H1 (cell line): ENCODE data around the gene BMERB1. TPM values are rescaled to one million over a fixed set of nuclear protein-coding genes. Genes with fewer than 3 reads are reported as not detected.
A peak's percentile ranks its signal among the peaks of the same experiment; 100 is the strongest.

Experiments
- CTCF ChIA-PET: fragments of 300-600 bp; sonication (Branson Sonifier 250); formaldehyde crosslinking; loops from one replicate; lab custom pipeline; 2021; ENCODE audit not compliant: partially characterized antibody; lab: Charles Lee
- POLR2A ChIA-PET: fragments of 300-600 bp; sonication (Branson Sonifier 250); formaldehyde crosslinking; loops from one replicate; lab custom pipeline; 2021; ENCODE audit warnings: inconsistent platforms; ENCODE audit not compliant: partially characterized antibody; lab: Charles Lee
- DNase-seq, 2 experiments: peaks; one replicate each; pipeline versions ENCODE4 v3.0.0 to v3.0.0-alpha.2; 2010 to 2022; ENCODE audit warnings: low spot score in 2 of 2, low read depth in 1 of 2, mixed read lengths in 1 of 2
- FAIRE-seq: peaks from 2 replicates; lab custom pipeline; 2011; peaks lifted over from hg19 to GRCh38; lab: Jason Lieb, UNC
- H2AFZ ChIP-seq: 2 replicates; pipeline ENCODE4 v1.8.1; 2012; ENCODE audit warnings: low read length, inconsistent platforms
- H2AK5ac ChIP-seq: 2 replicates; pipeline ENCODE4 v1.6.1; 2013; ENCODE audit warnings: low read depth, low read length
- H2BK120ac ChIP-seq: replicated peaks from 2 replicates; pipeline ENCODE3; 2013; ENCODE audit warnings: low read depth, low read length, inconsistent platforms
- H2BK12ac ChIP-seq: 2 replicates; pipeline ENCODE4 v1.6.1; 2013; ENCODE audit warnings: low read depth, low read length
- H2BK15ac ChIP-seq: 2 replicates; pipeline ENCODE4 v1.6.1; 2013; ENCODE audit warnings: low read length
- H2BK20ac ChIP-seq: 2 replicates; pipeline ENCODE4 v1.6.1; 2013; ENCODE audit warnings: low read length
- H2BK5ac ChIP-seq: 2 replicates; pipeline ENCODE4 v1.6.1; 2013; ENCODE audit warnings: low read depth, low read length
- H3K14ac ChIP-seq: 2 replicates; pipeline ENCODE4 v1.6.1; 2013; ENCODE audit warnings: inconsistent platforms; ENCODE audit not compliant: insufficient read length
- H3K18ac ChIP-seq: 2 replicates; pipeline ENCODE4 v1.6.1; 2013; ENCODE audit warnings: low read length; ENCODE audit errors: extremely low read depth
- H3K23ac ChIP-seq: 2 replicates; pipeline ENCODE4 v1.6.1; 2013; ENCODE audit warnings: inconsistent platforms; ENCODE audit not compliant: insufficient read length
- H3K23me2 ChIP-seq: 2 replicates; pipeline ENCODE4 v1.6.1; 2013; ENCODE audit warnings: low read depth, low read length
- H3K27ac ChIP-seq: 2 replicates; pipeline ENCODE4 v1.6.1; 2011; ENCODE audit warnings: low read depth, low read length, inconsistent platforms
- H3K27me3 ChIP-seq, 4 experiments: replicated peaks in 1 of 4; 1 replicate in 1 of 4; 2 replicates in 3 of 4; pipeline versions ENCODE4 v1.6.1 to v1.8.1; 2011 to 2013; ENCODE audit warnings: low read length in 3 of 4, mild to moderate bottlenecking in 3 of 4, inconsistent platforms in 2 of 4, mixed read lengths in 2 of 4, moderate library complexity in 1 of 4; ENCODE audit not compliant: control insufficient read depth in 3 of 4, insufficient read depth in 3 of 4; ENCODE audit errors: extremely low read depth in 1 of 4
- H3K36me3 ChIP-seq, 4 experiments: 2 replicates each; pipeline versions ENCODE4 v1.6.1 to v1.8.1; 2011 to 2013; ENCODE audit warnings: mild to moderate bottlenecking in 4 of 4, low read length in 3 of 4, moderate library complexity in 2 of 4, control low read depth in 1 of 4, inconsistent platforms in 1 of 4; ENCODE audit not compliant: insufficient read depth in 4 of 4, control insufficient read depth in 2 of 4
- H3K4ac ChIP-seq: replicated peaks from 2 replicates; pipeline ENCODE3; 2013; ENCODE audit warnings: low read length, low read depth, mixed read lengths, inconsistent platforms; ENCODE audit not compliant: insufficient read length
- H3K4me1 ChIP-seq, 4 experiments: replicated peaks in 1 of 4; 1 replicate in 1 of 4; 2 replicates in 3 of 4; pipeline versions ENCODE4 v1.6.1 to v1.8.1; 2011 to 2013; ENCODE audit warnings: low read length in 3 of 4, inconsistent platforms in 2 of 4, mixed read lengths in 1 of 4; ENCODE audit not compliant: insufficient read depth in 4 of 4, control insufficient read depth in 3 of 4
- H3K4me2 ChIP-seq, 2 experiments: 2 replicates each; pipeline versions ENCODE4 v1.6.1 to v1.8.1; 2011 to 2013; ENCODE audit warnings: low read depth in 2 of 2, low read length in 2 of 2, control low read depth in 1 of 2, inconsistent platforms in 1 of 2, mild to moderate bottlenecking in 1 of 2; ENCODE audit not compliant: insufficient read depth in 1 of 2
- H3K4me3 ChIP-seq, 4 experiments: fragments of 200-600, 300-600 bp in 1 of 4; sonication (generic), shearing (Covaris generic), sonication (Bioruptor Twin) in 1 of 4; 2 replicates each; pipeline versions ENCODE4 v1.5.1 to v1.8.1; 2011 to 2016; ENCODE audit warnings: low read length in 4 of 4, low read depth in 3 of 4, control low read depth in 2 of 4, inconsistent platforms in 2 of 4, mild to moderate bottlenecking in 2 of 4, mixed read lengths in 1 of 4, moderate library complexity in 1 of 4; ENCODE audit not compliant: insufficient read depth in 2 of 4; ENCODE audit errors: extremely low read depth in 1 of 4
- H3K56ac ChIP-seq: replicated peaks from 2 replicates; pipeline ENCODE3; 2013; ENCODE audit warnings: low read depth, mild to moderate bottlenecking, mixed read lengths, low read length, inconsistent platforms; ENCODE audit not compliant: insufficient read length
- H3K79me1 ChIP-seq: 2 replicates; pipeline ENCODE4 v1.6.1; 2013; ENCODE audit warnings: low read depth, low read length, control low read depth
- H3K79me2 ChIP-seq, 2 experiments: 2 replicates each; pipeline versions ENCODE4 v1.6.1 to v1.8.1; 2012 to 2013; ENCODE audit warnings: low read length in 2 of 2, mild to moderate bottlenecking in 2 of 2, inconsistent platforms in 1 of 2; ENCODE audit not compliant: insufficient read depth in 2 of 2, control insufficient read depth in 1 of 2
- H3K9ac ChIP-seq, 4 experiments: replicated peaks in 1 of 4; 1 replicate in 1 of 4; 2 replicates in 3 of 4; pipeline versions ENCODE4 v1.6.1 to v1.8.1; 2011 to 2013; ENCODE audit warnings: low read depth in 3 of 4, low read length in 3 of 4, control low read depth in 2 of 4, mild to moderate bottlenecking in 2 of 4, moderate library complexity in 2 of 4, inconsistent platforms in 1 of 4; ENCODE audit errors: extremely low read depth in 1 of 4
- H3K9me3 ChIP-seq, 2 experiments: 2 replicates each; pipeline versions ENCODE4 v1.6.1 to v1.8.1; 2012 to 2013; ENCODE audit warnings: mild to moderate bottlenecking in 2 of 2, moderate library complexity in 2 of 2, control low read depth in 1 of 2, inconsistent platforms in 1 of 2, low read depth in 1 of 2, low read length in 1 of 2, mixed read lengths in 1 of 2; ENCODE audit not compliant: insufficient read depth in 2 of 2
- H4K20me1 ChIP-seq, 2 experiments: replicated peaks in 1 of 2; 2 replicates each; pipeline versions ENCODE3 to v1.8.1; 2011 to 2013; ENCODE audit warnings: inconsistent platforms in 2 of 2, low read length in 2 of 2, mild to moderate bottlenecking in 1 of 2; ENCODE audit not compliant: insufficient read depth in 2 of 2, control insufficient read depth in 1 of 2
- H4K5ac ChIP-seq: 2 replicates; pipeline ENCODE4 v1.6.1; 2013; ENCODE audit warnings: low read length, low read depth, mixed read lengths, inconsistent platforms; ENCODE audit not compliant: insufficient read length
- H4K8ac ChIP-seq: 2 replicates; pipeline ENCODE4 v1.8.0; 2013; ENCODE audit warnings: mild to moderate bottlenecking, moderate library complexity, low read length, inconsistent platforms; ENCODE audit not compliant: insufficient read depth; ENCODE audit errors: extremely low read depth
- H4K91ac ChIP-seq: replicated peaks from 2 replicates; pipeline ENCODE3; 2013; ENCODE audit warnings: low read length, mixed read lengths, inconsistent platforms; ENCODE audit not compliant: insufficient read length
- ASH2L ChIP-seq: fragments of 200-600, 300-600 bp; sonication (generic); IDR thresholded peaks from one replicate; pipeline ENCODE4 v1.7.1; 2017; ENCODE audit warnings: low read length
- KDM4A ChIP-seq: IDR thresholded peaks from one replicate; pipeline ENCODE4 v1.7.1; 2012; ENCODE audit warnings: low read depth, mild to moderate bottlenecking, moderate library complexity, low read length, inconsistent platforms; ENCODE audit not compliant: severe bottlenecking
- MAFK ChIP-seq: IDR thresholded peaks from 2 replicates; pipeline ENCODE4 v1.6.1; 2012; ENCODE audit warnings: low read depth, mild to moderate bottlenecking, improper control_type of control experiment, low read length
- PHF8 ChIP-seq: fragments of 200-600 bp; sonication (generic); conservative IDR thresholded peaks from 2 replicates; pipeline ENCODE4 v1.7.1; 2012; ENCODE audit warnings: low read depth, mild to moderate bottlenecking, inconsistent platforms, low read length, moderate library complexity
- RBBP5 ChIP-seq: IDR thresholded peaks from 2 replicates; pipeline ENCODE4 v1.7.1; 2012; ENCODE audit warnings: low read depth, mild to moderate bottlenecking, inconsistent platforms, low read length, moderate library complexity, borderline replicate concordance
- YY1 ChIP-seq: IDR thresholded peaks from 2 replicates; pipeline ENCODE4 v1.6.1; 2011; ENCODE audit warnings: low read depth, mild to moderate bottlenecking, low read length
- WGBS, 2 experiments: shearing (Covaris generic) in 1 of 2; methylation state at CpG; one replicate each; pipeline versions ENCODE4 v1.1.6 to v1.1.7; 2013 to 2015; ENCODE audit warnings: low lambda C conversion rate in 2 of 2, mixed read lengths in 2 of 2, inconsistent platforms in 1 of 2, low coverage in 1 of 2, missing lambda C conversion rate in 1 of 2; ENCODE audit not compliant: insufficient replicate concordance in 2 of 2, insufficient coverage in 1 of 2, insufficient read length in 1 of 2; ENCODE audit errors: extremely low coverage in 1 of 2, missing lambda C conversion rate in 1 of 2; 5-methylcytosine and 5-hydroxymethylcytosine counted together
- polyA plus RNA-seq, 7 experiments: library from polyadenylated mRNA; depleted of rRNA in 3 of 7; stranded (reverse) in 5 of 7; unstranded in 2 of 7; fragments of >200 nt in 5 of 7; fragments of 200-250 nt in 2 of 7; gene quantifications; 1 replicate in 5 of 7; 2 replicates in 1 of 7; 4 replicates in 1 of 7; pipeline versions ENCODE4 v1.2.1 to v1.2.3, GENCODE V29; 2011 to 2013; ENCODE audit warnings: missing spikeins in 2 of 7, mixed read lengths in 2 of 7
- total RNA-seq: library from RNA; stranded (reverse); fragmentation: NEBNext Ultra II Directional; extraction: Animal tissue kit (Norgen Biotek cat#: 25700); gene quantifications from 2 replicates; pipeline ENCODE4 v1.2.1, GENCODE V29; 2021
- TF ChIP-seq, protein P1 (sequence below): IDR thresholded peaks from 2 replicates; pipeline ENCODE4 v1.6.1; 2012; ENCODE audit warnings: inconsistent platforms

The BMERB1 gene
- total and polyA plus RNA-seq, 2 of the 8 experiments (the other 6 are each of a cell fraction or from before 2014, with no cell fraction given) = 23.5 to 27.1 TPM

DNA sequence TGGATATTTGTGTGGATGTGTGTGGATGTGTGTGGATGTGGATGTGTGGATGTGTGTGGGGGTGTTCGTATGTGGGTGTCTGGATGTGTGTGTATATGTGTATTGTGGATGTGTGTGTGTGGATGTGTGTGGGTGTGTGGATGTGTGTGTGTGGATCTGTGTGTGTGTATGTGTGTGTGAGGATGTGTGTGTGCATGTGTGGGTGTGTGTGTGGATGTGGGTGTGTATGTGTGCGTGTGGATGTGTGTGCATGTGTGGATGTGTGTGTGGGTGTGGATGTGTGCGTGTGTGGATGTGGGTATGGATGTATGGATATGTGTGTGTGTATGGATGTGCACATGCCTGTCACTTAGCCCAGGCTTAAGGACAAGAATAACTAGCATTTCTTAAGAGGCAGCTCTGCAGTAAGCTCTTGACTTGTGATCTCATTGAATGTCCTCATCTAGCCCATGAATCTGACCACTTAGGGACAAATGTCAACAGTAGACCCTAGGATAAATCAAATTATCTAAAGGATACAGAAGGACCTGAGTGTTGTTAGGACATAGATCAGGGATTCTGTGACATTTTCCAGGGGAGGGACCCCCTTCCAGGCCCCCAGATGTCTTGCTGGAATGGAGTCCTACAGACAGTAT is 83.5 kb downstream of the BMERB1 start:
- Histone ChIP-seq H3K27me3 (no peaks in the 10 kb centered on the region), H2BK120ac (no peak overlapping the region), H3K36me3 (no peaks in the 10 kb centered on the region; a peak in 1 of 8 replicates), H2AFZ (no peak overlapping the region), H2BK5ac (no peak overlapping the region), H3K23me2 (peaks cover 4% of the 10 kb centered on the region), H3K18ac (no peak overlapping the region), H3K9ac (peak overlapping the region in 1 of 4 experiments; percentile 60; a peak in 2 of 7 replicates), H3K79me2 (no peaks in the 10 kb centered on the region), H3K4ac (no peak overlapping the region), H4K20me1 (peaks cover 0 to 4% of the 10 kb centered on the region in 2 experiments), H3K56ac (peak overlapping the region; percentile 99), H4K91ac (no peak overlapping the region), H3K23ac (no peak overlapping the region), H3K79me1 (0 out of 2 replicates have a peak, but pooled peaks cover 2% of the 10 kb centered on the region), H3K27ac (no peak overlapping the region), H2BK20ac (no peak overlapping the region), H3K14ac (no peak overlapping the region), H3K4me2 (no peak overlapping the region), H2BK12ac (no peak overlapping the region; the same call in 1 of the 2 replicates), H2BK15ac (no peak overlapping the region), H4K5ac (no peak overlapping the region), H3K4me1 (no peaks in the 10 kb centered on the region; a peak in 1 of 7 replicates), H4K8ac (no peak overlapping the region), H2AK5ac (peak overlapping the region; percentile 43; the same call in 1 of the 2 replicates), H3K9me3 (no peaks in the 10 kb centered on the region), H3K4me3 (no peak overlapping the region)
- CTCF ChIA-PET = no interaction called here
- FAIRE-seq (no peak), DNase-seq (no peak)
- TF ChIP-seq YY1 (no peak), MAFK (no peak), ASH2L (no peak), PHF8 (no peak), RBBP5 (no peak), KDM4A (no peak)
- TF ChIP-seq, protein P1, sequence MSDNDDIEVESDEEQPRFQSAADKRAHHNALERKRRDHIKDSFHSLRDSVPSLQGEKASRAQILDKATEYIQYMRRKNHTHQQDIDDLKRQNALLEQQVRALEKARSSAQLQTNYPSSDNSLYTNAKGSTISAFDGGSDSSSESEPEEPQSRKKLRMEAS = no peak
- POLR2A ChIA-PET = no interaction called here
- 91% methylated on average over 3 of the region's 3 CpGs; no CpG with 5 or more reads in 1 of the 2 experiments for WGBS, 2 experiments
